DMS 273 treated with DMSO at 0.1 percent for 48 hours (cell line): ENCODE measurements around the gene DYSF.
A peak's percentile ranks its signal among the peaks of the same experiment; 100 is the strongest.

Experiments used
- DNase-seq: peaks from one replicate; lab custom pipeline; 2025; lab: John Stamatoyannopoulos, UW

DYSF gene

DNA sequence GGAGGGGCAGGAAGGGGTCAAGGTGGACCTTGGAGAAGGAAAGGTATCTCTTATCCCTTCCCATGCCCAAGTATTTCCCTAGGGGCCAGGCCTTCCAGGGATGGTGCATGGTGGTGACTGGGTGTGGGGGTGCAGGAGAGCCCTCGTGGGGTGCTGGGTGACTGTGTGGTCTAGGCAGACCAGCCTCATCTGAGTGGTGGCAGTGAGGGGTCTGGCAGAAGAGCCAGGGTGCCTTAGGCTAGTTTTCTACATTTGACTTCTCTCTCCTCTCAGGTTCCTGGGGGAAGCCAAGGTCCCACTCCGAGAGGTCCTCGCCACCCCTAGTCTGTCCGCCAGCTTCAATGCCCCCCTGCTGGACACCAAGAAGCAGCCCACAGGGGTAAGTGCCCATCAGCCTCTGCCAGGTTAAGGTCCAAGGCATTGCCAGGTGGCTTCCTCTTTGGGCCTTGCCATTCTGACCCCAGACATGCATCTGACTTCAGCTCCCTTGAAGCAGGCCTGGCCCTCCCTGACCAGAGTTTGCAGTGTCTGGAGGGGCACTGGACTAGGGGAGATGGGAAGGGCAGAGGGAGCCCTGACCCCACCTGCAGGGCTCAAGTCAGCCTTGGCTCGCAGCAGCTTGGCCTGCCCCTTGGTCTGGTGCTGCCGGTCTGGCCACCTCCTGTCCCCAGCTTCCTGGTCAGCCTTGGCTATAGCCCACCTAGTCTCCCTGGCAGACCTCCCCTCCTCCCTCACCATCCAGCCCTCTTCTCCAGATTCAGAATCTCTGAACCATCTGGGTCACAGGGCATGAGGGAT lies 49.8 kb downstream of the DYSF start:
- no peak for DNase-seq

DNA sequence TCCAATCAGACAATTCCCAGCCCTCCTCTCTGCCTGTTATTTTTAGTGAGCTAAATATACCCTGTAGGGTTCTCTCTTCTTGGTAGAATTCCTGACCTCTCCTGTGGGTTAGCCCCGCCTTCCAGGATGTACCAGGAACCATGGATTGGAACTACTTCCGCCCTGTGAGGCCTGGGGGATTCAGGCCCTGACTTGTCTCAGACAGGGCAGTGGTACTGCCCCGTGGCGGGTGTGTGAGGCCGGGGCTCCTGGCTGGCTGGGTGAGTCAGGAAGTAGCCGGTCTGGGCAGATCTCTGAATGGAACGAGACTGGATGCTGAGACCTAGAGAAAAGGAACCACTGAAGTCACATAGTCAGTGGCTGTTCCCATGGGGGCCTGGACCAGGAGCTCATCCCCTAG lies 50.5 kb downstream of the DYSF start:
- DNase-seq, result no peak

DNA sequence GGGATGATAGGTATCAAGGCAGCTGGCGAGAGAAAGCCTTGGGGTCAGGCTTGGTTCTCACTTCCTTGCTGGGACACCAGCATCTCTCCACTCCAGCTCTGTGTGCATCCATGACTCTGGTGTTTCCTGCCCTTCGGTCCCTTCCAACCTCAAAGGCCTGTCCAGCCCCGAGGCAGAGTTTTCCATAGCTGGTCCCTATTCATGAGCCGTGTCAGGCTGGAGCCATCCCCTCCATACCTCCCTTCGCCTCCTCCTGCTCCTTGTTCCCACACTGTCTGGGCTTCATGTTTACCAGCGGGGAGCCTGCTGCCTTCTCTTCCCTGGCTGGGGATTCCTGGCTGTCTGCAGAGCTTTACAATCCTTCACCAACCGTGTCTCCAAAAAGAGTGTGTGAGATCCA lies 51.2 kb downstream of the DYSF start:
- DNase-seq, result no peak

DNA sequence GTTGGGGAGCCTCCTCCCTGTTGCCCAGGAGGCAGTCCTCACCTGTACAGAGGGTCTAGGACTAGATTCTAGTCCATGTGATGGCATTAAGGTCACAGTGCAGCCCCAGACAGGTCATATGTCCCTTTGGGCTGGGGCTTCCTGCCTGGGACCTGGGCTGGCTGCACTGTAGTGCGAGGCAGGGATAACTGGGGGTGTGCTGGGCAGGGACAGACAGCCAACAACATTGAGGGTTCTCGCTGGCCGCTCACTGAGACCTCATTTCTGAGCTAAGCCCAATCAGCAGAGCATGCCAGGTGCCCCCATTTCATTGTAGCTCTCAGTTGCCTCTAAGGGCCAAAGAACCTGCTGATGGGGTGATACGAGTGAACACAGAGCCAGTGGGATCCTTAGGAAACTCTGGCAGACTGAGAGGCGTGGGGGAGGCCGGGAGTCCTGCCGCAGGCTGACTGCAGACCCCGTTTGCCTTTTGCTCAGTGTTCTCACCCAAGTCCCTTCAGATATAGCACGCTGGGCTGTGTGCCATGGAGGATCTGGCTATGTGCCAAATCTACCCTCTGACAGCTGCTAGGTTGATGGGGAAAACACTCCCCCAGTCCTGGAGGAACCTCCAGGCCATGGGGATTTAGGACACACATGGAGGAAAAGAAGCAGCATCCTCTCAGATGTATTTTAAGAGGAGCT lies 51.9 kb downstream of the DYSF start:
- DNase-seq, result peak; percentile 30

DNA sequence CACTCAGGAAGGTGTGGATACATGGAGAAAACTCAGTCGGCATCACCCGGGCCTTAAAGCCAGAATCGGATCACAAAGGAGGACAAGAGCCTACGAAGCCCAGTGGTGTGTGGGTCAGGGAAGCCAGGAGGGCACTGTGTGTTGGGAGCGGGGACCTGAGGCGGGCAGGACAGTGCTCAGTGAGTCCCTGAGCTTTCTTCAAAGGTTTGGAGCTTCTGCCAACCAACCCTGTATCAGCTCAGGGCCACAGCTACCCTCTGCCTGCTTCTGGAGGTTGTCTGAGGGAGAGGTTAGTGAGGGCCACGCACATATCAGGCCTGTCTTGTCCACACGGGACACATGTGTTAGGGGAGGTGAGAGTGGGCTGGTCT lies 52.4 kb downstream of the DYSF start:
- DNase-seq, result no peak

DNA sequence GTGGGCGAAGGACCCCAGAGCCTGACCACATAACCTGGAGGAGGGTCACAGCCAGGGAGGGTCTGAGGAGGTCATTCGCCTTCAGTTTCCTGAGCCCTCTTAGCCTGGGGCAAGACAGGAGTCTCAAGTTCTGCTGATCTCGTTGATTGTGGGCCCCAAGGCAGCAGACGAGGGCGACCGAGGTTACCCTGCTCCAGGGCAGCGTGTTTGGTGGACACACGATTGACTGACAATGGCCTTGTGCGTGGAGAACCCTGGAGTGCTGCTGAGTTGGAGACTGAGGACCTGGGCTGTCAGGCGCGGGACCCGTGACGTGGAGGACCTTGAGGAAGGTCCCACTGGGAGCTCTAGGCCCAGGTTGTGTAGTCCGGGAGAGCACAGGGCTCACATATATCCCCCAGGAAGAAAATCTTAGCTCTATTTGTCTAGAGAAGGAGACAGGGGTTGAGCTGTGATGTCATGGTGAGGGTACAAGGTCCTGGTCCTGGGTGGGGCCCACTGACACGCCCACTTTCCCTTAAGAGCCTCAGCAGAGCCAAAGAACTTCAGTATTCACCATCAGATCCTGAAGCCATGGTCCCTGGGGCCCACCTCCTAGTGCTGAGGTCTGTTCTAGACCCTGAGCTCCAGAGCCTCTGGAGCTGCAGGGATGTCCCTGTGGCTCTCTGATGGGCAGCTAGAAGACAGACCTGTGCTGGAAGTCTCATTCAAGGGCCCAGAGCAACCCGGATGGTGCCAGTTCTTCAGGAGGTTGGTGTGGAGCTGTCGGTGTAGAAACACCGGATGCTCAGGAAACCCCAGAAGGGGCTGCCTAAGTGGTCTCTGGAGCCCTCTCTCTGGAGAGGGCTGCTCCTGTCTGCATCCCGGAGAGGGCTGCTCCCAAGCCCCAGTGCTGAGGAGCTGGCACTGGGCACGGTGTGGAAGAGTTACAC lies 53.1 kb downstream of the DYSF start:
- DNase-seq, result no peak

DNA sequence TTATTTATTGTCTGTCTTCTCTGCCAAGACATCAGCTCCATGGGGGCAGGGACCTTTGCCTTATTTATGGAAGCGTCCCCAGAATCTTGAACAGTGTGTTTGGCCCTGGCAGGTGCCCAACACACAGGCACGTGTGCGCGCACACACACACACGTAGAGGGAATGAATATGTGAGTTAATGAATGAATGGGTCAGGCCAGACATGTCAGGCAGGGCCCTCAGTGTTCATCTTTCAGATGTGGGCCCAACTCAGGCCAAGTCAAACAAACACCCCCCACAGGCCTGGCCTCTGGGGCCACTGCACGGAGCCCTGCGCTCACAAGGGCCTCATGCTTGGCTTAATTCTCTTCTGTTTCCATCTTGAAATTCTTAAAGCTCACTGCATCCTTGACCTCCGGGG lies 54.1 kb downstream of the DYSF start:
- DNase-seq, result no peak

DNA sequence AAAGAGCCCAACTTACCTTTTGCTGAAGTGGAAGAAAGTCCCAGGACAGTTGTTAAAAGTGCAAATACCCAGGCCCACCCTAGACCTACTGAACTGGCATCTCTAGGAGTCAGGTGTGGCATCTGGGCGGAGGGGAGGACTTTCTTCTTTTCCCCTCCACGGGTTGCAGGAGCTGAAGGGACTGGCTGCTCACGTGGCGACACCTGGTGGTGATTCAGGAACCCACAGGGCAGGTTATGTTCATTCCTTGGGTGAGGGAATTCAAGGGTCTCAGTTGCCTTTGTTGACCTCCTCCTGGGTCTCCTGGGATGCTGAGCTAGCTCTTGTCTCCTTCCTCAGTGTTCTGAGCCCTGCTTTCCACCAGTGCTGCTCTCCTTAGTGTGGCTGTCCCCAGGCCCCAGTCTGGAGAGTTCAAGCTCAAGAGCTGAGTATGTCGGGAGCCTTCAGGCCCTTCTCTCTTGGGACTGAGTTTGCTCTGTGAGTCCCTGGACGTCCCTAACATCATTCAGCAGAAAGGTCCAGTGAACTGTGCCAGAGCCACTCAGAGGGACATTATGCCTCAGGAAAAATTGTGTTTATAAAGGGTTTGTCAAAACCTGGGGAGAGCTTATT lies 56.9 kb downstream of the DYSF start:
- DNase-seq, result peak; percentile 37

DNA sequence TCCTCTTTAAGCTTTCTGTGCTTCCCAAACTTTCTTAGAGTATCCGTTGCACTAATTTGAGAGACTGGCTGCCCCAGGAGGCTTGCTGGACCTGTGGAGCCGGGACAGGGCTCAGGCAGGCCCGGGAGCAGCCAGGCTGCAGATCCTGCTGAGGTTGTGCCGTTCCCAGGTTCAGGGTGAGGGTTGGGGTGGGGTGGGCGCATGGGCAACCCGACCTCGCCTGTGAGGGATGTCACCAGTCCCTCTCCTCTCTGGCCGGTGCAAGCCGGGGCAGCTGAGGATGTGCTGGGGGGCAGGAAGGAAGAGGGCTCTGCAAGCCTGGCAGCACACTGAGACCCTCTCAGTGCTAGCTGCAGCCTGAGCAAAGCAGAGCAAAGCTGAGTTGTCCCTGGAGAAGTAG lies 57.6 kb downstream of the DYSF start:
- DNase-seq, result no peak

DNA sequence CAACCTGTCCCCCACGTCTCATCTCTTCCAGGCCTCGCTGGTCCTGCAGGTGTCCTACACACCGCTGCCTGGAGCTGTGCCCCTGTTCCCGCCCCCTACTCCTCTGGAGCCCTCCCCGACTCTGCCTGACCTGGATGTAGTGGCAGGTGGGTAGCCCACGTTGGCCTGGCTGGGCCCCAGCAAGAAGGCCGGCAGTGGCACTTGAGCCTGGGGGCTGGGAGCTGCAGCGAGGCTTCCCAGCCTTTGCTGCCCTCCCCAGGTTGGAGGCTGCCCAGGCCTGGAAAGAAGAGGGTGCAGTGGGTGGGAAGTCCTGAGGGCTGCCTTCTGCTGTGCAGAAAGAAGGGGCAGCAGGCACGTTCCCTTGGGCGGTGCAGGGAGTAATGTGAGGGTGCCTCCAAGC lies 58.4 kb downstream of the DYSF start:
- no peak for DNase-seq

DNA sequence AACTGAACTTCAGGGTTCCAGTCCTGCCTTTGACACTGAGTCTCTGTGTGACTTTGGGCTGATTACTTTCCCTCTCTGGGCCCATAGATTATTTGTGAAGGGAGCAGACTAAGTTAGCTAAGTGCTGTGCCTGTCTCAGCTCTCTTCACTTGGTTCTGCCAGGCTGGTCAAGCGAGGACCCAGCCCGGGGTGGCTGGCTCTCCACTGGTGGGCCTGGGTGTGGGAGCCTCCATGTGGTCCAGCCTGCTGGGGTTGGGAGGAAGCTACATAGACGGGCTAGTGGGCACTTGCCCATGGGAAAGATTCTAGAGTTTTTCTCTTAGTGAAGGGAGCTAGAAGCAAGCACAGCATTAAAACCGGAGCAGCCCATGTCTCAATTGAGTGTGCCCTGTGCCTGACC lies 59.0 kb downstream of the DYSF start:
- DNase-seq, result no peak

DNA sequence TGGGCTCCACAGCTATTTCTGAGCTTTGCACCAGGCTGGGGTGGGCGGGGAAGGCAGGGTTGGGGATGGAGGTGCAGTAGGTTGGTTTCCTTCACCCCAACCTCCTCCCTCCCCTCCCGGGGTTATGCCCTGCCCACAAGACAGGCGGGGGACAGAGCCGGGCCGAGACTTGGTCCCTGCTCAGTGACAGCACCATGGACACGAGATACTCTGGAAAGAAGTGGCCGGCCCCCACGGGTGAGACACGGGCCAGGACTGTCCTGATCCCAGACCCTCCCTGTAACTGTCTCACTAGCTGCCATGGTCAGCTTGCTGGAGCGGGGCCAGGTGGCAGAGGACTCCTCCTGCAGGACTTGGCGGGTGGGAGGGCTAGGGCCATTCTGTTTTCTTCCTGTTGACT lies 59.7 kb downstream of the DYSF start:
- DNase-seq, result no peak

DNA sequence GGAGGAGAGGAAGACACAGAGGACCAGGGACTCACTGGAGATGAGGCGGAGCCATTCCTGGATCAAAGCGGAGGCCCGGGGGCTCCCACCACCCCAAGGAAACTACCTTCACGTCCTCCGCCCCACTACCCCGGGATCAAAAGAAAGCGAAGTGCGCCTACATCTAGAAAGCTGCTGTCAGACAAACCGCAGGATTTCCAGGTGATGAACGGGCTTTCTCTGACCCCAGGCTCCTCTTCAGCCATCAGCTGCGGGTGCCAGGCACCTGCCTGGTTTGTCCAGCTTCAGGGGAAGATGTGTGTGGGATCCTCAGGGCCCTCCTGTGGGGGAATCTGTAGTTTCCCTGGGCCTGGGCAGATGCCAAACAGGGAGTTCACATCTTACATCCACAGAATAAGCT lies 60.4 kb downstream of the DYSF start:
- DNase-seq, result no peak

DNA sequence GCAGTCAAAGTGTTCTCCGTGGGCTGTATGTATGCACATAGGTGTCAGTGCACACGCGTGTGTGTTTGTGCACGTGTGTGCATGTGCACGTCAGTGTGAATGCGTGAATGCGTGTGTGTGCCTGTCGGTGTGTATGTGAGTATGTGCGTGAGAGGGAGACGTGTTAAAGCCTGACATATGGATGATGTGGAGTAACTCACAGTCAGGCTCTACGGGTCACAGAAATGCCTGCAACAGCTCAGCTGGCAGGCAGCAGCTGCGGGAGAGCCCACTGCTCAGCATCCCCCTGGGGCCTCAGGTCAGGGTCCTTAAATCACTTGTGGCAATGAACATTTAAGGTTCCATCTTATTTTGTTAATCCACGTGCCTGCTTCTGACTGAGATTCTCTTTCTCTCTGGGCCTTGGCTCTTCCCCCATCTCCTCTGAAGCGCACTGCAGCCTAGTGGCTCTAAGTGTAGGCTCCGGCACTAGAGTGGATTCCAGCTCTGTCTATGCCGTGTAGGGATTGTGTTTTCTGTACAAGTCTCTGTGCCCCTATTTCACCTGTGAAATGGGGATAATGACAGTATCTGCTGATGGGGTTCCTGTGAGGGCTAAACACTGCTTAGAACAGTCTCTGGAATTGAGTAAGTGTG lies 63.0 kb downstream of the DYSF start:
- DNase-seq, result no peak

DNA sequence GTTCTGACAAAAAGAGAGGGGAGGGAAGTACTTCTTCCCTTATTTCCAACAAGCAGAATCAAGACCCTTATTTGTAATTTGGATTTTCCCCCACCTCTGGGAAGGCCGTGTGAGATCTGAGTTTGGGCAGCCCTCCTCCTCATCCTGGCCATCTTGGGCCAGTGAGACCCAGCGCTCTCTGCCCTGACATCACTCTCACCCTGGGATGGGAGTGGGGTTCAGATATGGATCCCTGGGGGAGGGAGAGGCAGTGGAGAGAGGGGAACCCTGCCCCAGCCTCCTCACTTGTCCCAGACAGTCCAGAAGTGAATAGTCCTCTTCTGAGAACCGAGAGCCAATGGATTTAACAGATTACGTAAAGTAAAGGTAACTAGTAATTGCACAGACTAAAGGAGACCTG lies 64.5 kb downstream of the DYSF start:
- DNase-seq, result no peak

DNA sequence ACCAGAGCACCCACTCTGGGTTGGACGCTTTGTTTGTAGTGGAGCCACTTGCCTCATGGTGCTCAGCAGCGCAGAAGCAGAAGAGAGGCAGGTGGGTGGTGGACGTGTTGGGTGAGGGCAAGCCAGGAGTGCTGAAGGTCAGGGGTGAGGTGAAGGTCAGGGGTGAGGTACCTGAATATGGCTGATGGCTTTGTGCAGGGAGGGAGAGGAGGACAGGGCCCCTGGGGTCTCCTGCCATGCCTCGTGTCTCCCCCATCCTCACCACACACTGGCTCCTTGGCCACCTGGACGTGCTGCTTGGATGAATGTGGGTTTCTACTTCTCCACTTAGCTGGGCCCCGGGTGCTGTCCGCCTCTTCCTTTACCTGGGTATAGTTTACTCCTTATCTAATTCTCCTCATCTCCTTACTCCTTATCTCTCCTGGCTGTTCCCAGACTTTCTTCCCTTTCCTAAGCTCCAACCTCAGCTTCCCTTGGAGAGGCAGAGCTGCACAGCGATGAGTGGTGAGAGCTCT lies 68.1 kb downstream of the DYSF start:
- no peak for DNase-seq

DNA sequence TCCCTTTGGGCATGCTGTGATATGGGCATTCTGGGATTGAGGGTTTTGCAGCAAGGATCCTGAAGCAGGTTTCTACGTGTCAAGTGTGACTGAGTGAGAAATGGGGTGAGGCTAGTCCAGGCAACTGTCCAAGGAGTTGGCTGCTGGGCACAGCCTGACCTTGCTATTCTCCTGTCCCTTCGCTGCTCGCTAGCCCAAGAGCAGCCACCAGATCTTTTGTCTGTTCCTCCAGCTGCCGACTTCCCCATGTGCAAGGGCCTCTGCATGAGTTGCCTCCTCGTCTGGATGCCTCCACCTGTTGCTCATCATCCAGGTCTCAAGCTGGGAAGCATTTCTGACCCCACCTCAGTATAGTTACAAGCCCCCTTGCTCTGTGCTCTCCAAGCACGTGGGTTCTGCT lies 71.1 kb downstream of the DYSF start:
- no peak for DNase-seq

DNA sequence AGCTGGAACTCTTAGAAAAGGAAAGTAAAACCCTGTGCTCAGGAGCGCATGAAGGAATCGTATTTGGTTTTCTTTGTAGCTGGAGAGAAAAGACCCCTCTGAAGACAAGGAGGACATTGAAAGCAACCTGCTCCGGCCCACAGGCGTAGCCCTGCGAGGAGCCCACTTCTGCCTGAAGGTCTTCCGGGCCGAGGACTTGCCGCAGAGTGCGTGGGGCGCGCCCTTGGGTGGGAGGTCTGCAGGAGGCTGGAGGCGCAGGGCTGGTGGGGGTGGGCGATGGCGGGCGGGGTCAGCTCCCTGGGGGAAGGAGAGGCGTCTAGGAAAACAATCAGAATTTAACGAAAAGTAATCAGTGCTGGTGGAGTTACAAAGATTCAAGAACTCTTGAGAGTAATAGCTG lies 72.8 kb downstream of the DYSF start:
- DNase-seq, result no peak

DNA sequence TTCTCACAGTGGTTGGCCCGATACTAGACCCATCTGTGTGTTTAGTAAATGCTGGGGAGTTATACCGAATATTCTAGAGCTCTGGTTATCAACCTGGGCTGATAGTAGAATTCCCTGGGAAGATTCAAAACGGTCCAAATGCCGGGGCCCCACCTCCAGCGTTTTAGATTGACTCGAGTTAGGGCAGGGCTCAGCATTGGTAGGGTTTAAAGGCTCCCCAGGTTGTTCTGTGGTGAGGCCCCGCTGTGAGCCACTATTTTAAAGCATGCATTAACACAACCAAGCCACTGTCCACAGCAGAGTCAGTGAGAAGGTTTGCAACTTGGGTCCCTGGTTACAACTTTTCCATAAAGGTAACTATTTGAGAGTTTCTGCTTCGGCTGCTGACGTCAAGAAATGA lies 73.6 kb downstream of the DYSF start:
- no peak for DNase-seq

DNA sequence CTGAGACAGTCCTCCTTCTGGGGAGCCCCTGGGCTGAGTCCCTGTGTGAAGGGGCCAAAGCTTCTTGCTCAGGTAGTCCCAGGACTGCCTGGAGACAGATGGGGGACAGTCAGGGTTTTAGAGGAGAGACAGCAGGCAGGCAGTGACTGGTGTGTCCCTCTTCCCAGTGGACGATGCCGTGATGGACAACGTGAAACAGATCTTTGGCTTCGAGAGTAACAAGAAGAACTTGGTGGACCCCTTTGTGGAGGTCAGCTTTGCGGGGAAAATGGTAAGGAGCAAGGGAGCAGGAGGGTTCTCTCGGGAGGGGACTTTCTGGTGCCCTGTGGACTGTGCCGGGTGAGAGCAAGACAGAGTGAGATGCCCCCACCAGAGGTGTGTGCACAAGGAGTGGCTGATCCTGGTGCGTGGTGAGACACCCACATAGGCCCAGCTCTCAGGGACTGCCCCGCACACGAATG lies 74.8 kb downstream of the DYSF start:
- DNase-seq, result no peak

DNA sequence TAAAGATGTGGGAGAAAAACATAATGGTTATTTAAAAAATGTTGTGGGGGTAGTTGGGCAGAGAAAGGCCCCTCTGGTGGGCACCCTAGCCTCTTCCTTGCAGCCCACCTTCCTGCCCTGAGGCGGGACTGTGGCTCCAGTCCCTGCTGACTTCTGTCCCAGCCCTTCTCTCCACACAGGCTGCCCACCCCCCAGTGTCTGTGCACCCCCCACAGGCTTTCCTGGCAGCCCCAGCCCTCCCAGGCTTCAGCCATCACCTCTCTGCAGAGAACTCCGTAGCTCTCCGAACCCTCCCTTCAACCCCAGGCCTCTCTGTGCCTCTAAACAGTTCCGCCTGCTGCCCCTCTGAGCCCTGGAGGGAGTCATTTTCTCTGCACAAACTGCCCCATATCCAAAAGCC lies 75.4 kb downstream of the DYSF start:
- no peak for DNase-seq

DNA sequence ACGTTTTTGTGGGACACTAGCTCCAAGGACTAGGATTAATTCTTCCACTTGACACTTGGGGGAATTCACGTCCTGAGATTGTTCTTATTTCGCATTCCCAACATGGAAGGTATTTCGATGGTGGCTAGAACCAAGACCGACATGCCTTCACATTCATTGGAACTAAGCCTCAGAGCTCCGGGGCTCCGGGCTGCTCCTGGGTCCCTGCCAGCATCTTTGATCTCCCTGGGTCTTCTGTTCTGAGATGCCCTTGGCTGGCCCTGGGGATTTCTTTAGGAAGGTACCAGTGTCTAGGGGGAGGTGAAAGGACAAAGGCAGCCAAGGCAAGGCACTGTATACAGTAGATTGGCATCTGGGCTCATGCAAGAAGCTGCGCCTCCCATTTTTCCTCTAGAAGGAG lies 76.8 kb downstream of the DYSF start:
- no peak for DNase-seq
